ENCODE data around the gene KCNA4. TPM values are rescaled to one million over a fixed set of nuclear protein-coding genes. Genes with fewer than 3 reads are reported as not detected.

The KCNA4 gene
- total and polyA plus RNA-seq, 2 of the 4 experiments (the other 2 are of a cell fraction) = not detected

- H4K5ac ChIP-seq (ENCODE audit: low read depth, low read length) = no peak overlapping the region
- TF ChIP-seq MXI1 (IDR thresholded peaks at IDR 0.05; ENCODE audit: borderline replicate concordance, low read depth, low read length) (no peak), BHLHE40 (IDR thresholded peaks at IDR 0.05; ENCODE audit: low read depth, low read length) (no peak), SMC3 (IDR thresholded peaks at IDR 0.05; ENCODE audit: low read depth, low read length) (no peak), MAZ (IDR thresholded peaks at IDR 0.05; ENCODE audit: borderline replicate concordance, low read depth, low read length) (no peak), RCOR1 (IDR thresholded peaks at IDR 0.05; ENCODE audit: insufficient replicate concordance, low read length) (no peak), USF2 (IDR thresholded peaks at IDR 0.05; ENCODE audit: low read depth, low read length) (no peak), NFE2L2 (IDR thresholded peaks at IDR 0.05; ENCODE audit: low read depth, low read length) (no peak), CEBPB (IDR thresholded peaks at IDR 0.05; ENCODE audit: low read depth, low read length) (no peak), RFX5 (IDR thresholded peaks at IDR 0.05; ENCODE audit: low read depth, low read length) (no peak), CTCF (conservative IDR thresholded peaks at IDR 0.05; ENCODE audit: low read depth, low read length) (no peak), ELK1 (IDR thresholded peaks at IDR 0.05; ENCODE audit: borderline replicate concordance, low read depth, low read length) (no peak), RAD21 (IDR thresholded peaks at IDR 0.05; ENCODE audit: low read length) (no peak), POLR2A (IDR thresholded peaks at IDR 0.05; ENCODE audit: low read depth, low read length) (no peak), FOS (IDR thresholded peaks at IDR 0.05; ENCODE audit: low read depth, low read length) (no peak), CHD1 (IDR thresholded peaks at IDR 0.05; ENCODE audit: low read depth, low read length) (no peak)
- no peak overlapping the region for H3K14ac ChIP-seq (replicated peaks; ENCODE audit: low read depth, low read length)
- no peak overlapping the region for H2BK120ac ChIP-seq (ENCODE audit: low read depth, low read length)
- in situ Hi-C loops (cut with MboI; ENCODE audit: low sequenced_read_pairs) = no loop called here
- H4K91ac ChIP-seq (ENCODE audit: insufficient read depth, low read depth, low read length) = no peak overlapping the region
- no peak overlapping the region for H4K8ac ChIP-seq (ENCODE audit: low read depth in 2 of 2, low read length in 2 of 2)
- H3K9me3 ChIP-seq (ENCODE audit: control insufficient read depth, insufficient read depth, low read length) = no peaks in the 10 kb centered on the region
- DNase-seq (no peak), ATAC-seq (ENCODE audit: low read depth) (no peak)
- BruUV-seq (replicated peaks) = no TSS peak
- intact Hi-C loops (cut with micrococcal nuclease) = no loop called here
- H2BK15ac ChIP-seq (ENCODE audit: low read depth, low read length) = no peak overlapping the region
- H3K4me3 ChIP-seq (ENCODE audit: insufficient read depth, low read depth, low read length) = no peak overlapping the region
- H3K56ac ChIP-seq (ENCODE audit: extremely low read depth, insufficient read depth, low read length) = no peak overlapping the region
- no peak overlapping the region for H3K18ac ChIP-seq (ENCODE audit: low read depth, low read length)
- no peaks in the 10 kb centered on the region for H4K20me1 ChIP-seq (ENCODE audit: insufficient read depth, low read length)
- no peaks in the 10 kb centered on the region for H3K9me1 ChIP-seq (ENCODE audit: insufficient read depth, low read length)
- H3K4me1 ChIP-seq (ENCODE audit: control insufficient read depth, insufficient read depth, low read length) = no peaks in the 10 kb centered on the region
- no CpG with 5 or more reads among the region's 5 CpGs for WGBS, 2 experiments (ENCODE audit: extremely low coverage in 2 of 2, insufficient read length in 1 of 2)
- ChIA-PET CTCF (no interaction called here), POLR2A (ENCODE audit: unreplicated experiment) (no interaction called here)
- no peaks in the 10 kb centered on the region for H3K36me3 ChIP-seq (ENCODE audit: control insufficient read depth, insufficient read depth, low read length)
- dilution Hi-C loops (cut with HindIII; ENCODE audit: low sequenced_read_pairs, unreplicated experiment) = no loop called here
- H3K27ac ChIP-seq (ENCODE audit: insufficient read depth, low read length) = no peak overlapping the region
- no peak overlapping the region for H3K23ac ChIP-seq (ENCODE audit: low read depth, low read length)
- no peak overlapping the region for H3K4me2 ChIP-seq (ENCODE audit: low read depth, low read length)
- no peak overlapping the region for H2AK9ac ChIP-seq (replicated peaks; ENCODE audit: low read depth, low read length, poor library complexity)
- H3K4ac ChIP-seq (ENCODE audit: low read depth, low read length) = no peak overlapping the region
- H2AFZ ChIP-seq (replicated peaks; ENCODE audit: low read length, poor library complexity) = no peak overlapping the region
- H3K79me1 ChIP-seq (ENCODE audit: low read depth in 1 of 2, low read length in 2 of 2) = no peaks in the 10 kb centered on the region
- no peaks in the 10 kb centered on the region for H3K27me3 ChIP-seq (ENCODE audit: control insufficient read depth, insufficient read depth, low read length)
- H3K9ac ChIP-seq (ENCODE audit: low read depth, low read length) = no peak overlapping the region
- no peak overlapping the region for H2BK5ac ChIP-seq (ENCODE audit: low read depth, low read length, poor library complexity, severe bottlenecking)
- H2AK5ac ChIP-seq (ENCODE audit: low read depth, low read length) = no peak overlapping the region
- H2BK20ac ChIP-seq (ENCODE audit: low read depth, low read length) = no peak overlapping the region
Observed at GRCh38 chr11:30000986-30001750, 15.7 kb downstream of the KCNA4 start.

All from IMR-90 (cell line).